HL-60 (cell line): Measurements from ENCODE around the gene CCDC138.

Experiments used
- DNase-seq, 2 experiments: peaks; one replicate each; pipeline ENCODE4 v3.0.0-alpha.2; 2010 to 2020; ENCODE audit warnings: low read depth in 1 of 2, low spot score in 1 of 2
- H3K27ac ChIP-seq: fragments of 250-450 bp; sonication (Bioruptor Pico); replicated peaks from 2 replicates; pipeline ENCODE4 v1.5.1; 2020; ENCODE audit warnings: mild to moderate bottlenecking, moderate library complexity
- H3K27me3 ChIP-seq: fragments of 250-450 bp; sonication (Bioruptor Pico); 2 replicates; pipeline ENCODE4 v1.5.1; 2021; ENCODE audit warnings: mild to moderate bottlenecking, moderate library complexity; ENCODE audit not compliant: insufficient read depth, poor library complexity, severe bottlenecking
- H3K4me3 ChIP-seq: replicated peaks from 2 replicates; pipeline ENCODE4 v1.5.1; 2011; ENCODE audit warnings: mild to moderate bottlenecking, control low read depth, low read length; ENCODE audit not compliant: insufficient read depth
- CTCF ChIP-seq: IDR thresholded peaks from one replicate; pipeline ENCODE4 v1.5.1; 2011; ENCODE audit warnings: low read length, control low read depth, inconsistent platforms; ENCODE audit not compliant: insufficient read depth
- GABPA ChIP-seq: IDR thresholded peaks from 2 replicates; pipeline ENCODE4 v1.6.1; 2012; ENCODE audit warnings: low read depth
- POLR2AphosphoS5 ChIP-seq: IDR thresholded peaks from 2 replicates; pipeline ENCODE4 v1.6.1; 2012; ENCODE audit warnings: low read depth
- REST ChIP-seq: IDR thresholded peaks from 2 replicates; pipeline ENCODE4 v1.6.1; 2012; ENCODE audit warnings: low read depth; ENCODE audit not compliant: insufficient replicate concordance
- SPI1 ChIP-seq: IDR thresholded peaks from 2 replicates; pipeline ENCODE4 v1.6.1; 2012; ENCODE audit warnings: low read depth, mild to moderate bottlenecking, borderline replicate concordance

The CCDC138 gene

GRCh38 chr2:108898315-108899082, 111.9 kb downstream of the CCDC138 start:
- no peak for DNase-seq
- Histone ChIP-seq H3K27ac (no peak overlapping the region), H3K4me3 (no peak overlapping the region), H3K27me3 (peaks cover 2% of the 10 kb centered on the region)
- TF ChIP-seq REST, result no peak
- no peak for TF ChIP-seq CTCF
- no peak for TF ChIP-seq SPI1

GRCh38 chr2:108904680-108905079, 118.1 kb downstream of the CCDC138 start:
- no peak overlapping the region for H3K27ac ChIP-seq
- TF ChIP-seq SPI1, result no peak
- TF ChIP-seq CTCF, result no peak
- TF ChIP-seq POLR2AphosphoS5, result no peak
- TF ChIP-seq REST, result no peak
- no peak for TF ChIP-seq GABPA
- H3K27me3 ChIP-seq, result peaks cover 2% of the 10 kb centered on the region
- no peak overlapping the region for H3K4me3 ChIP-seq
- no peak for DNase-seq

- DNase-seq, result no peak
- TF ChIP-seq POLR2AphosphoS5 (no peak), CTCF (no peak), SPI1 (no peak), GABPA (no peak), REST (no peak)
- no peak overlapping the region for H3K4me3 ChIP-seq
- peaks cover 2% of the 10 kb centered on the region for H3K27me3 ChIP-seq
- H3K27ac ChIP-seq, result no peak overlapping the region
These were observed 118.6 kb downstream of the CCDC138 start for GRCh38 chr2:108905176-108905575.
